ENCODE measurements around the gene UCN.
"Not testable (repeated sequence)": the region's sequence is repeated elsewhere in the genome, so short reads cannot be mapped to it uniquely, and the experiment has no call there.

UCN gene

GRCh38 chr2:27285481-27285880 lies 22.8 kb downstream of the UCN start:
- DNase-seq (ENCODE audit: low read depth in 3 of 3, low spot score in 1 of 3), result no peak

- no peak for DNase-seq (ENCODE audit: low read depth in 3 of 3, low spot score in 1 of 3)
Measured at GRCh38 chr2:27284996-27285395, 23.2 kb downstream of the UCN start.

GRCh38 chr2:27282892-27283291 lies 25.4 kb downstream of the UCN start:
- no peak for DNase-seq (ENCODE audit: low read depth in 3 of 3, low spot score in 1 of 3)

GRCh38 chr2:27281855-27282559 lies 26.2 kb downstream of the UCN start, which contains the start of gene TRIM54:
TRIM54 (plus strand) TSS chr2:27282429; CDS start chr2:27282732, 303 bp downstream.
- DNase-seq (ENCODE audit: low read depth in 3 of 3, low spot score in 1 of 3), result no peak

- DNase-seq (ENCODE audit: low read depth in 3 of 3, low spot score in 1 of 3), result no peak
Measured at GRCh38 chr2:27281442-27281841, 26.8 kb downstream of the UCN start.

GRCh38 chr2:27280826-27281225 lies 27.4 kb downstream of the UCN start:
- DNase-seq (ENCODE audit: low read depth in 3 of 3, low spot score in 1 of 3), result no peak

GRCh38 chr2:27278010-27278409 lies 30.2 kb downstream of the UCN start:
- no peak for DNase-seq (ENCODE audit: low read depth in 3 of 3, low spot score in 1 of 3)

GRCh38 chr2:27275211-27276150 lies 32.8 kb downstream of the UCN start, which contains the start of gene DNAJC5G:
DNAJC5G (plus strand) TSS chr2:27275433; CDS start chr2:27276729, 1,296 bp downstream.
- DNase-seq (ENCODE audit: low read depth in 3 of 3, low spot score in 1 of 3), result no peak

GRCh38 chr2:27272537-27273522 lies 35.4 kb downstream of the UCN start:
- DNase-seq (ENCODE audit: low read depth in 3 of 3, low spot score in 1 of 3), result not testable (repeated sequence)

GRCh38 chr2:27271631-27272340 lies 36.5 kb downstream of the UCN start:
- no peak for DNase-seq (ENCODE audit: low read depth in 3 of 3, low spot score in 1 of 3)

- no peak for DNase-seq (ENCODE audit: low read depth in 3 of 3, low spot score in 1 of 3)
Measured at GRCh38 chr2:27270670-27271069, 37.6 kb downstream of the UCN start.

- no peak for DNase-seq (ENCODE audit: low read depth in 3 of 3, low spot score in 1 of 3)
Measured at GRCh38 chr2:27270131-27270530, 38.1 kb downstream of the UCN start.

- not testable (repeated sequence) for DNase-seq (ENCODE audit: low read depth in 3 of 3, low spot score in 1 of 3)
Measured at GRCh38 chr2:27268296-27268695, 39.9 kb downstream of the UCN start.

GRCh38 chr2:27265536-27265870 lies 42.7 kb downstream of the UCN start:
- no peak for DNase-seq (ENCODE audit: low read depth in 3 of 3, low spot score in 1 of 3)

GRCh38 chr2:27264753-27265535 lies 43.3 kb downstream of the UCN start:
- peak; percentile 18 to 49 (median 31) for DNase-seq (ENCODE audit: low read depth in 3 of 3, low spot score in 1 of 3)

- no peak for DNase-seq (ENCODE audit: low read depth in 3 of 3, low spot score in 1 of 3)
Measured at GRCh38 chr2:27264253-27264752, 43.9 kb downstream of the UCN start.

GRCh38 chr2:27263287-27264252 lies 44.7 kb downstream of the UCN start:
- no peak for DNase-seq (ENCODE audit: low read depth in 3 of 3, low spot score in 1 of 3)
